HEK293 (cell line): Measurements from ENCODE around the gene FUT9.

Experiments
- CTCF ChIA-PET: fragments of 350-600 bp; formaldehyde crosslinking; extraction: SDS; loops from one replicate; lab custom pipeline; 2021; ENCODE audit warnings: antibody characterized with exemption; lab: Yijun Ruan, JAX
- POLR2A ChIA-PET: fragments of 300-600 bp; formaldehyde crosslinking; extraction: SDS; loops from one replicate; lab custom pipeline; 2020; ENCODE audit warnings: antibody characterized with exemption, inconsistent platforms; lab: Yijun Ruan, JAX
- H3K27ac ChIP-seq: fragments of 200-500 bp; sonication (Bioruptor generic); 2 replicates; pipeline ENCODE4 v1.5.1; 2014; ENCODE audit warnings: low read depth, low read length, control low read depth, inconsistent platforms; ENCODE audit errors: extremely low read depth
- H3K36me3 ChIP-seq, 2 experiments: fragments of 200-500 bp in 1 of 2; sonication (Bioruptor generic) in 1 of 2; 1 replicate in 1 of 2; 2 replicates in 1 of 2; pipeline ENCODE4 v1.5.1; 2014 to 2017; ENCODE audit warnings: inconsistent platforms in 2 of 2, low read length in 2 of 2; ENCODE audit not compliant: control insufficient read depth in 2 of 2, insufficient read depth in 1 of 2
- H3K4me1 ChIP-seq: fragments of 200-500 bp; sonication (Bioruptor generic); 2 replicates; pipeline ENCODE4 v1.5.1; 2014; ENCODE audit warnings: mild to moderate bottlenecking, low read length, inconsistent platforms; ENCODE audit not compliant: control insufficient read depth, insufficient read depth
- H3K4me3 ChIP-seq: 2 replicates; pipeline ENCODE4 v1.5.1; 2011; ENCODE audit warnings: low read depth, mild to moderate bottlenecking, control low read depth, low read length, moderate library complexity
- H3K9me3 ChIP-seq: fragments of 200-500 bp; sonication (Bioruptor generic); 2 replicates; pipeline ENCODE4 v1.5.1; 2014; ENCODE audit warnings: low read depth, low read length, inconsistent platforms; ENCODE audit not compliant: control insufficient read depth, insufficient read depth
- GLIS2 ChIP-seq: fragments of 450-650 bp; formaldehyde crosslinking; IDR thresholded peaks from 2 replicates; pipeline ENCODE4 v1.5.1; 2016; ENCODE audit warnings: missing biosample characterization, missing genetic modification characterization
- HOXD13 ChIP-seq: sonication (generic); formaldehyde crosslinking; IDR thresholded peaks from 2 replicates; pipeline ENCODE4 v1.8.0; 2022; ENCODE audit warnings: missing genetic modification reagents, borderline replicate concordance
- KLF8 ChIP-seq: fragments of 450-650 bp; formaldehyde crosslinking; IDR thresholded peaks from 2 replicates; pipeline ENCODE4 v1.5.1; 2016; ENCODE audit warnings: missing biosample characterization, missing genetic modification characterization
- MZF1 ChIP-seq: fragments of 450-650 bp; formaldehyde crosslinking; IDR thresholded peaks from 2 replicates; pipeline ENCODE4 v1.5.1; 2017; ENCODE audit warnings: missing biosample characterization, missing genetic modification characterization, borderline replicate concordance
- SP3 ChIP-seq: fragments of 450-650 bp; formaldehyde crosslinking; IDR thresholded peaks from 2 replicates; pipeline ENCODE4 v1.5.1; 2016; ENCODE audit warnings: missing biosample characterization, missing genetic modification characterization
- ZBTB21 ChIP-seq: fragments of 450-650 bp; formaldehyde crosslinking; IDR thresholded peaks from 2 replicates; pipeline ENCODE4 v1.5.1; 2017; ENCODE audit warnings: missing biosample characterization, missing genetic modification characterization
- ZBTB7A ChIP-seq: fragments of 450-650 bp; formaldehyde crosslinking; IDR thresholded peaks from 2 replicates; pipeline ENCODE4 v1.5.1; 2016; ENCODE audit warnings: low read depth, missing biosample characterization, missing genetic modification characterization
- ZNF10 ChIP-seq: fragments of 450-650 bp; formaldehyde crosslinking; IDR thresholded peaks from 2 replicates; pipeline ENCODE4 v1.5.1; 2017; ENCODE audit warnings: missing biosample characterization, missing genetic modification characterization
- ZNF157 ChIP-seq: fragments of 450-650 bp; formaldehyde crosslinking; IDR thresholded peaks from 2 replicates; pipeline ENCODE4 v1.5.1; 2016; ENCODE audit warnings: missing biosample characterization, missing genetic modification characterization
- ZNF211 ChIP-seq: fragments of 450-650 bp; formaldehyde crosslinking; IDR thresholded peaks from 2 replicates; pipeline ENCODE4 v1.5.1; 2016; ENCODE audit warnings: low read depth, missing biosample characterization, missing genetic modification characterization
- ZNF274 ChIP-seq, 2 experiments: fragments of 200-500 bp in 1 of 2; fragments of 450-650 bp in 1 of 2; sonication (Bioruptor generic) in 1 of 2; formaldehyde crosslinking in 1 of 2; IDR thresholded peaks; 2 replicates each; pipeline versions ENCODE4 v1.5.1 to v1.6.1; 2014 to 2016; ENCODE audit warnings: borderline replicate concordance in 1 of 2, inconsistent platforms in 1 of 2, low read length in 1 of 2, missing biosample characterization in 1 of 2, missing genetic modification characterization in 1 of 2
- ZNF311 ChIP-seq: fragments of 450-650 bp; formaldehyde crosslinking; IDR thresholded peaks from 2 replicates; pipeline ENCODE4 v1.5.1; 2017; ENCODE audit warnings: missing biosample characterization, missing genetic modification characterization, borderline replicate concordance
- ZNF354C ChIP-seq: fragments of 450-650 bp; formaldehyde crosslinking; IDR thresholded peaks from 2 replicates; pipeline ENCODE4 v1.5.1; 2016; ENCODE audit warnings: missing biosample characterization, missing genetic modification characterization, low read depth, borderline replicate concordance
- ZNF366 ChIP-seq: fragments of 450-650 bp; formaldehyde crosslinking; conservative IDR thresholded peaks from 2 replicates; pipeline ENCODE4 v1.5.1; 2016; ENCODE audit warnings: missing biosample characterization, missing genetic modification characterization
- ZNF560 ChIP-seq: fragments of 450-650 bp; formaldehyde crosslinking; IDR thresholded peaks from 2 replicates; pipeline ENCODE4 v1.5.1; 2017; ENCODE audit warnings: missing biosample characterization, missing genetic modification characterization, borderline replicate concordance
- ZNF600 ChIP-seq: fragments of 450-650 bp; formaldehyde crosslinking; IDR thresholded peaks from 2 replicates; pipeline ENCODE4 v1.5.1; 2016; ENCODE audit warnings: missing biosample characterization, missing genetic modification characterization
- ZNF624 ChIP-seq: fragments of 450-650 bp; formaldehyde crosslinking; IDR thresholded peaks from 2 replicates; pipeline ENCODE4 v1.5.1; 2017; ENCODE audit warnings: missing biosample characterization, missing genetic modification characterization
- ZNF654 ChIP-seq: fragments of 450-650 bp; formaldehyde crosslinking; IDR thresholded peaks from 2 replicates; pipeline ENCODE4 v1.5.1; 2016; ENCODE audit warnings: low read depth, missing biosample characterization, missing genetic modification characterization
- ZNF660 ChIP-seq: fragments of 450-650 bp; IDR thresholded peaks from 2 replicates; pipeline ENCODE4 v1.5.1; 2018; ENCODE audit warnings: missing biosample characterization, mild to moderate bottlenecking, missing genetic modification characterization
- ZNF677 ChIP-seq: fragments of 450-650 bp; IDR thresholded peaks from 2 replicates; pipeline ENCODE4 v1.5.0; 2018; ENCODE audit warnings: missing biosample characterization, mild to moderate bottlenecking, missing genetic modification characterization, moderate library complexity
- ZNF843 ChIP-seq: fragments of 450-650 bp; formaldehyde crosslinking; IDR thresholded peaks from 2 replicates; pipeline ENCODE4 v1.5.1; 2016; ENCODE audit warnings: missing biosample characterization, missing genetic modification characterization
- TF ChIP-seq, protein P1 (sequence below): fragments of 450-650 bp; formaldehyde crosslinking; IDR thresholded peaks from 2 replicates; pipeline ENCODE4 v1.5.1; 2017; ENCODE audit warnings: missing biosample characterization, mild to moderate bottlenecking, missing genetic modification characterization, moderate library complexity
- TF ChIP-seq, protein P2 (sequence below): fragments of 450-650 bp; formaldehyde crosslinking; IDR thresholded peaks from 2 replicates; pipeline ENCODE4 v1.5.1; 2016; ENCODE audit warnings: missing biosample characterization, missing genetic modification characterization
- TF ChIP-seq, protein P3 (sequence below): fragments of 450-650 bp; formaldehyde crosslinking; IDR thresholded peaks from 2 replicates; pipeline ENCODE4 v1.5.1; 2016; ENCODE audit warnings: missing biosample characterization, missing genetic modification characterization
- TF ChIP-seq, protein P4 (sequence below): fragments of 450-650 bp; formaldehyde crosslinking; IDR thresholded peaks from 2 replicates; pipeline ENCODE4 v1.5.1; 2016; ENCODE audit warnings: missing biosample characterization, missing genetic modification characterization
- TF ChIP-seq, protein P5 (sequence below): fragments of 450-650 bp; formaldehyde crosslinking; IDR thresholded peaks from 2 replicates; pipeline ENCODE4 v1.5.1; 2016; ENCODE audit warnings: missing biosample characterization, missing genetic modification characterization

Gene FUT9

DNA sequence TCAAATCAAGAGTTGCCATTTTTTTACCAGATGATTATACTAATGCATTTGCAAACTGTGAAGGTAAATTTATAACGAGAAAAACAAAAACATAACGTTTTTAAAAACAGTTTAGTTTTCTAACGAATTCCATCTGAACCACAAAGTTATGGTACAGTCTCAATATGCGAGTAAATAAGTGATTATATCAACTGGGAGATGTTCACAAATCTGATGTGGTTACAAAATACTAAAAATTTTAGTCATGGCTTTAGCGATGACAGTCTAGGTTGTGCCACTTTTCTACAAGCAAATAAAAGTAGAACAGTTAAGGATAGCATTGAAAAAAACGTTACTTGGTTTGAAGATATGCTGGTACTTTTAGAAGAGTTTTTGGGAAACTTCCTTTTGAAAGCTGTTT is 186.8 kb downstream of the FUT9 start (continued):
- TF ChIP-seq, protein P1, sequence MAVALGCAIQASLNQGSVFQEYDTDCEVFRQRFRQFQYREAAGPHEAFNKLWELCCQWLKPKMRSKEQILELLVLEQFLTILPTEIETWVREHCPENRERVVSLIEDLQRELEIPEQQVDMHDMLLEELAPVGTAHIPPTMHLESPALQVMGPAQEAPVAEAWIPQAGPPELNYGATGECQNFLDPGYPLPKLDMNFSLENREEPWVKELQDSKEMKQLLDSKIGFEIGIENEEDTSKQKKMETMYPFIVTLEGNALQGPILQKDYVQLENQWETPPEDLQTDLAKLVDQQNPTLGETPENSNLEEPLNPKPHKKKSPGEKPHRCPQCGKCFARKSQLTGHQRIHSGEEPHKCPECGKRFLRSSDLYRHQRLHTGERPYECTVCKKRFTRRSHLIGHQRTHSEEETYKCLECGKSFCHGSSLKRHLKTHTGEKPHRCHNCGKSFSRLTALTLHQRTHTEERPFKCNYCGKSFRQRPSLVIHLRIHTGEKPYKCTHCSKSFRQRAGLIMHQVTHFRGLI (tag by site-specific recombination), result no peak
- no peak for TF ChIP-seq ZNF366 (tag by site-specific recombination)
- no peak for TF ChIP-seq HOXD13 (CRISPR knock-in tag)
- no peak for TF ChIP-seq ZNF274 (IDR thresholded peaks at IDR 0.05; ENCODE audit: low read length)
- no peak for TF ChIP-seq ZNF274 (tag by site-specific recombination; IDR thresholded peaks at IDR 0.05; ENCODE audit: borderline replicate concordance)
- TF ChIP-seq ZNF354C (tag by site-specific recombination), result no peak
- TF ChIP-seq KLF8, result no peak
- TF ChIP-seq ZNF311 (tag by site-specific recombination), result no peak
- TF ChIP-seq ZNF654 (tag by site-specific recombination), result no peak
- TF ChIP-seq, protein P2, sequence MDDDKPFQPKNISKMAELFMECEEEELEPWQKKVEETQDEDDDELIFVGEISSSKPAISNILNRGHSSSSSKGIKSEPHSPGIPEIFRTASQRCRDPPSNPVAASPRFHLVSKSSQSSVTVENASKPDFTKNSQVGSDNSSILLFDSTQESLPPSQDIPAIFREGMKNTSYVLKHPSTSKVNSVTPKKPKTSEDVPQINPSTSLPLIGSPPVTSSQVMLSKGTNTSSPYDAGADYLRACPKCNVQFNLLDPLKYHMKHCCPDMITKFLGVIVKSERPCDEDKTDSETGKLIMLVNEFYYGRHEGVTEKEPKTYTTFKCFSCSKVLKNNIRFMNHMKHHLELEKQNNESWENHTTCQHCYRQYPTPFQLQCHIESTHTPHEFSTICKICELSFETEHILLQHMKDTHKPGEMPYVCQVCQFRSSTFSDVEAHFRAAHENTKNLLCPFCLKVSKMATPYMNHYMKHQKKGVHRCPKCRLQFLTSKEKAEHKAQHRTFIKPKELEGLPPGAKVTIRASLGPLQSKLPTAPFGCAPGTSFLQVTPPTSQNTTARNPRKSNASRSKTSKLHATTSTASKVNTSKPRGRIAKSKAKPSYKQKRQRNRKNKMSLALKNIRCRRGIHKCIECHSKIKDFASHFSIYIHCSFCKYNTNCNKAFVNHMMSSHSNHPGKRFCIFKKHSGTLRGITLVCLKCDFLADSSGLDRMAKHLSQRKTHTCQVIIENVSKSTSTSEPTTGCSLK, result no peak

DNA sequence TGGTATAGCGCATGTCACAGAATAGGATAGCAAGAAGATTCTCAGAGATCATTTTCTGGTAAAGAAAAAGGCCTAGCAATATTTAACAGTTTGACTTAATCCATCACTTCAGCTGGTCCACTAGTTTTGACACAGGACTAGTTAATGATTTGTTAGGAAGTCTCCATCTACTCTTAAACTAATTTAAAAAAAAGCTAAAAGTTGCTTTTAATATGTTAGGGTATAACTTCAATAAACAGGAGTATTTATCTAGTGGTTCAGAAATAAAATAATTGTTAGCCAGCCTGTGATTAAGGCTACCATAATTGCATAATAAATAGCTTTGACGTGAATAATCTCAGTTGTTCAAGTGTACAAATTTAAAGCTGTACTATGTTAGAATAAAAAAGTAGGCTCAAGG is 195.6 kb downstream of the FUT9 start:
- H3K36me3 ChIP-seq, result no peaks in the 10 kb centered on the region
- POLR2A ChIA-PET, result no interaction called here
- no peaks in the 10 kb centered on the region for H3K9me3 ChIP-seq
- H3K4me3 ChIP-seq, result no peak overlapping the region
- CTCF ChIA-PET, result no interaction called here
- no peak for TF ChIP-seq ZNF10 (tag by site-specific recombination)
- no peak for TF ChIP-seq MZF1 (tag by site-specific recombination)
- no peak for TF ChIP-seq ZNF677
- no peak for TF ChIP-seq ZNF157 (tag by site-specific recombination)
- TF ChIP-seq ZBTB21, result no peak
- TF ChIP-seq GLIS2 (tag by site-specific recombination), result no peak
- TF ChIP-seq, all 188 proteins: peak for 0
- no peaks in the 10 kb centered on the region for H3K4me1 ChIP-seq
- no peak overlapping the region for H3K27ac ChIP-seq

DNA sequence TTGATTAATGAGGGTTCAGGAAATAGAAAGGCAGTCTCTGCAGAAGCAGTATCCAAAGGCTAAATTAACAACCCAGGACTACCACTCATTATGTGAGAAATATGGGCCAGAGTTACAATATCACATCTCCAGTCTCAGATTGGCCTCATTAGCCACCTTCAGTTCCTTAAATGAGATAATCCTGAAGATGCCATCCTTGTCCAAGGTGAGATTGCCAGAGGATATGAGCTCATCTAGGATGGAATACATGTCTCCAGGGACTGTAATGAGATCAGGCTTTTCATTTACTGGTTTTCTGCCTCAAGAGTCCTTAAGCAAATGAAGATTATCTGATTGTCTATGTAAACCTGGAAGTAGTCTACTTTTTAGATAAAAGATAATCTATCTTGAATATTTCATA is 196.3 kb downstream of the FUT9 start:
- ChIA-PET POLR2A (no interaction called here), CTCF (no interaction called here)
- H3K9me3 ChIP-seq, result no peaks in the 10 kb centered on the region
- no peak overlapping the region for H3K4me3 ChIP-seq
- no peaks in the 10 kb centered on the region for H3K4me1 ChIP-seq
- no peak overlapping the region for H3K27ac ChIP-seq
- no peaks in the 10 kb centered on the region for H3K36me3 ChIP-seq
- TF ChIP-seq ZNF660 (tag by site-specific recombination) (no peak), ZBTB7A (no peak), SP3 (tag by site-specific recombination) (no peak), ZNF211 (tag by site-specific recombination) (no peak), ZNF843 (tag by site-specific recombination) (no peak), ZNF560 (tag by site-specific recombination) (no peak), ZNF624 (tag by site-specific recombination) (no peak), ZNF600 (tag by site-specific recombination) (no peak)
- TF ChIP-seq, protein P3, sequence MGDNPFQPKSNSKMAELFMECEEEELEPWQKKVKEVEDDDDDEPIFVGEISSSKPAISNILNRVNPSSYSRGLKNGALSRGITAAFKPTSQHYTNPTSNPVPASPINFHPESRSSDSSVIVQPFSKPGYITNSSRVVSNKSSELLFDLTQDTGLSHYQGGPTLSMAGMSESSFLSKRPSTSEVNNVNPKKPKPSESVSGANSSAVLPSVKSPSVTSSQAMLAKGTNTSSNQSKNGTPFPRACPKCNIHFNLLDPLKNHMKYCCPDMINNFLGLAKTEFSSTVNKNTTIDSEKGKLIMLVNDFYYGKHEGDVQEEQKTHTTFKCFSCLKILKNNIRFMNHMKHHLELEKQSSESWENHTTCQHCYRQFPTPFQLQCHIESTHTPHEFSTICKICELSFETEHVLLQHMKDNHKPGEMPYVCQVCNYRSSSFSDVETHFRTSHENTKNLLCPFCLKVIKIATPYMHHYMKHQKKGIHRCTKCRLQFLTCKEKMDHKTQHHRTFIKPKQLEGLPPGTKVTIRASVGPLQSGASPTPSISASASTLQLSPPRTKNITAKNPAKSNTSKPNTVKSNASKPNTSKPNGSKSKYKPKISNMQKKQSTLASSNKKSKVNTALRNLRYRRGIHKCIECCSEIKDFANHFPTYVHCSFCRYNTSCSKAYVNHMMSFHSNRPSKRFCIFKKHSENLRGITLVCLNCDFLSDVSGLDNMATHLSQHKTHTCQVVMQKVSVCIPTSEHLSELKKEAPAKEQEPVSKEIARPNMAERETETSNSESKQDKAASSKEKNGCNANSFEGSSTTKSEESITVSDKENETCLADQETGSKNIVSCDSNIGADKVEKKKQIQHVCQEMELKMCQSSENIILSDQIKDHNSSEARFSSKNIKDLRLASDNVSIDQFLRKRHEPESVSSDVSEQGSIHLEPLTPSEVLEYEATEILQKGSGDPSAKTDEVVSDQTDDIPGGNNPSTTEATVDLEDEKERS (tag by site-specific recombination), result no peak
- TF ChIP-seq, protein P4, sequence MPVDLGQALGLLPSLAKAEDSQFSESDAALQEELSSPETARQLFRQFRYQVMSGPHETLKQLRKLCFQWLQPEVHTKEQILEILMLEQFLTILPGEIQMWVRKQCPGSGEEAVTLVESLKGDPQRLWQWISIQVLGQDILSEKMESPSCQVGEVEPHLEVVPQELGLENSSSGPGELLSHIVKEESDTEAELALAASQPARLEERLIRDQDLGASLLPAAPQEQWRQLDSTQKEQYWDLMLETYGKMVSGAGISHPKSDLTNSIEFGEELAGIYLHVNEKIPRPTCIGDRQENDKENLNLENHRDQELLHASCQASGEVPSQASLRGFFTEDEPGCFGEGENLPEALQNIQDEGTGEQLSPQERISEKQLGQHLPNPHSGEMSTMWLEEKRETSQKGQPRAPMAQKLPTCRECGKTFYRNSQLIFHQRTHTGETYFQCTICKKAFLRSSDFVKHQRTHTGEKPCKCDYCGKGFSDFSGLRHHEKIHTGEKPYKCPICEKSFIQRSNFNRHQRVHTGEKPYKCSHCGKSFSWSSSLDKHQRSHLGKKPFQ (tag by site-specific recombination), result no peak
- TF ChIP-seq, protein P5, sequence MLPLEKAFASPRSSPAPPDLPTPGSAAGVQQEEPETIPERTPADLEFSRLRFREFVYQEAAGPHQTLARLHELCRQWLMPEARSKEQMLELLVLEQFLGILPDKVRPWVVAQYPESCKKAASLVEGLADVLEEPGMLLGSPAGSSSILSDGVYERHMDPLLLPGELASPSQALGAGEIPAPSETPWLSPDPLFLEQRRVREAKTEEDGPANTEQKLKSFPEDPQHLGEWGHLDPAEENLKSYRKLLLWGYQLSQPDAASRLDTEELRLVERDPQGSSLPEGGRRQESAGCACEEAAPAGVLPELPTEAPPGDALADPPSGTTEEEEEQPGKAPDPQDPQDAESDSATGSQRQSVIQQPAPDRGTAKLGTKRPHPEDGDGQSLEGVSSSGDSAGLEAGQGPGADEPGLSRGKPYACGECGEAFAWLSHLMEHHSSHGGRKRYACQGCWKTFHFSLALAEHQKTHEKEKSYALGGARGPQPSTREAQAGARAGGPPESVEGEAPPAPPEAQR (tag by site-specific recombination), result no peak
